OCI-LY7 (cell line): Measurements from ENCODE around the gene FALEC.

ENCODE experiments used
- CTCF ChIP-seq: fragments of 200-600 bp; sonication (generic); conservative IDR thresholded peaks from 2 replicates; pipeline ENCODE4 v1.5.1; 2014; ENCODE audit warnings: mild to moderate bottlenecking, antibody characterized with exemption, low read length, moderate library complexity, mixed read lengths
- EZH2phosphoT487 ChIP-seq: fragments of 200-600 bp; sonication (generic); IDR thresholded peaks from 2 replicates; pipeline ENCODE4 v1.6.1; 2018; ENCODE audit warnings: low read depth, borderline replicate concordance, mild to moderate bottlenecking, mixed run types, antibody characterized with exemption, low read length, moderate library complexity, mixed read lengths

GRCh38 chr1:150561974-150562445 is 46.5 kb downstream of the FALEC start:
- TF ChIP-seq CTCF = no peak
- no peak for TF ChIP-seq EZH2phosphoT487
